Measurements from ENCODE around the gene GRN.

The GRN gene

GRCh38 chr17:44344939-44345453 is at the start of gene GRN:
TSS of gene GRN (plus strand) at chr17:44345302. CDS start at chr17:44349165, 3,863 bp downstream.
- DNase-seq (ENCODE audit: low read depth in 2 of 2) = peak; percentile 79

- DNase-seq (ENCODE audit: low read depth in 2 of 2) = no peak
These were observed 47.1 kb upstream of the GRN start for GRCh38 chr17:44297975-44298374.

GRCh38 chr17:44304651-44305050 is 40.5 kb upstream of the GRN start:
- no peak for DNase-seq (ENCODE audit: low read depth in 2 of 2)

- DNase-seq (ENCODE audit: low read depth in 2 of 2) = no peak
These were observed 37.5 kb upstream of the GRN start for GRCh38 chr17:44307387-44308186.

- peak; percentile 63 to 81 for DNase-seq (ENCODE audit: low read depth in 2 of 2)
These were observed 36.7 kb upstream of the GRN start, which contains the start of gene RUNDC3A for GRCh38 chr17:44308320-44308818. TSS of gene RUNDC3A (plus strand) at chr17:44308601. CDS start at chr17:44308833, 232 bp downstream.

GRCh38 chr17:44308865-44309264 is 36.2 kb upstream of the GRN start:
- DNase-seq (ENCODE audit: low read depth in 2 of 2) = no peak

GRCh38 chr17:44309472-44309871 is 35.6 kb upstream of the GRN start:
- no peak for DNase-seq (ENCODE audit: low read depth in 2 of 2)

GRCh38 chr17:44310188-44310587 is 34.9 kb upstream of the GRN start:
- no peak for DNase-seq (ENCODE audit: low read depth in 2 of 2)

GRCh38 chr17:44310609-44311376 is 34.3 kb upstream of the GRN start:
- no peak for DNase-seq (ENCODE audit: low read depth in 2 of 2)

- DNase-seq (ENCODE audit: low read depth in 2 of 2) = no peak
These were observed 33.4 kb upstream of the GRN start for GRCh38 chr17:44311562-44312181.

- DNase-seq (ENCODE audit: low read depth in 2 of 2) = no peak
These were observed 32.6 kb upstream of the GRN start for GRCh38 chr17:44312396-44313104.

- no peak for DNase-seq (ENCODE audit: low read depth in 2 of 2)
These were observed 31.1 kb upstream of the GRN start for GRCh38 chr17:44314031-44314430.

- DNase-seq (ENCODE audit: low read depth in 2 of 2) = no peak
These were observed 30.6 kb upstream of the GRN start for GRCh38 chr17:44314524-44314868.

- DNase-seq (ENCODE audit: low read depth in 2 of 2) = peak in 1 of 2 donors; percentile 38
These were observed 30.0 kb upstream of the GRN start for GRCh38 chr17:44314869-44315661.

- DNase-seq (ENCODE audit: low read depth in 2 of 2) = no peak
These were observed 29.1 kb upstream of the GRN start for GRCh38 chr17:44315760-44316731.

GRCh38 chr17:44317545-44317944 is 27.6 kb upstream of the GRN start:
- no peak for DNase-seq (ENCODE audit: low read depth in 2 of 2)

GRCh38 chr17:44318077-44318892 is 26.8 kb upstream of the GRN start:
- DNase-seq (ENCODE audit: low read depth in 2 of 2) = no peak

- DNase-seq (ENCODE audit: low read depth in 2 of 2) = no peak
These were observed 25.0 kb upstream of the GRN start for GRCh38 chr17:44320066-44320465.
